Neural cell (in vitro differentiated cells): ENCODE results near the gene ACIN1. TPM values are rescaled to one million over a fixed set of nuclear protein-coding genes. Genes with fewer than 3 reads are reported as not detected.

ENCODE experiments used
- H2AFZ ChIP-seq: fragments of 200-600, 300-800 bp; sonication (generic), shearing (Covaris generic); 2 replicates; pipeline ENCODE4 v1.6.0; 2014; ENCODE audit warnings: low read depth, mild to moderate bottlenecking, antibody characterized with exemption, low read length, moderate library complexity
- H3F3A ChIP-seq: fragments of 200-600 bp; shearing (Covaris generic); 2 replicates; pipeline ENCODE4 v1.6.1; 2016; ENCODE audit warnings: mild to moderate bottlenecking, moderate library complexity, mixed read lengths, antibody characterized with exemption, low read length; ENCODE audit not compliant: insufficient read depth, poor library complexity, severe bottlenecking
- H3K27ac ChIP-seq: fragments of 200-600, 300-800 bp; sonication (generic), shearing (Covaris generic); 2 replicates; pipeline ENCODE4 v1.5.1; 2014; ENCODE audit warnings: mild to moderate bottlenecking, low read length, moderate library complexity
- H3K27me3 ChIP-seq: fragments of 300-800, 200-600 bp; sonication (generic), shearing (Covaris generic); 2 replicates; pipeline ENCODE4 v1.6.0; 2014; ENCODE audit warnings: mild to moderate bottlenecking, low read depth, low read length, moderate library complexity; ENCODE audit not compliant: insufficient read depth
- H3K36me3 ChIP-seq: fragments of 300-800, 200-600 bp; sonication (generic), shearing (Covaris generic); 2 replicates; pipeline ENCODE4 v1.5.1; 2014; ENCODE audit warnings: mild to moderate bottlenecking, antibody characterized with exemption, low read length, moderate library complexity; ENCODE audit not compliant: insufficient read depth
- H3K4me2 ChIP-seq: fragments of 300-800, 200-600 bp; sonication (generic), shearing (Covaris generic); 2 replicates; pipeline ENCODE4 v1.6.0; 2014; ENCODE audit warnings: mild to moderate bottlenecking, low read length
- H3K4me3 ChIP-seq: fragments of 300-800, 200-600 bp; sonication (generic), shearing (Covaris generic); 2 replicates; pipeline ENCODE4 v1.5.1; 2014; ENCODE audit warnings: mild to moderate bottlenecking, low read length, moderate library complexity
- H3K79me2 ChIP-seq: fragments of 200-600 bp; shearing (Covaris generic); replicated peaks from 2 replicates; pipeline ENCODE4 v1.6.0; 2014; ENCODE audit warnings: mild to moderate bottlenecking, low read length, moderate library complexity; ENCODE audit not compliant: insufficient read depth
- H3K9ac ChIP-seq: fragments of 300-800, 200-600 bp; sonication (generic), shearing (Covaris generic); 2 replicates; pipeline ENCODE4 v1.6.1; 2016; ENCODE audit warnings: mild to moderate bottlenecking, low read length, mixed read lengths
- H3K9me2 ChIP-seq: fragments of 200-600 bp; shearing (Covaris generic); 2 replicates; pipeline ENCODE4 v1.6.1; 2016; ENCODE audit warnings: mild to moderate bottlenecking, low read length, mixed read lengths; ENCODE audit not compliant: insufficient read depth
- H3K9me3 ChIP-seq: fragments of 200-600, 300-800 bp; sonication (generic), shearing (Covaris generic); 2 replicates; pipeline ENCODE4 v1.6.1; 2016; ENCODE audit warnings: mild to moderate bottlenecking, mixed run types, low read length, moderate library complexity, mixed read lengths
- H4K20me1 ChIP-seq: fragments of 200-600 bp; shearing (Covaris generic); 2 replicates; pipeline ENCODE4 v1.6.1; 2016; ENCODE audit warnings: mild to moderate bottlenecking, mixed run types; ENCODE audit not compliant: insufficient read depth
- EP300 ChIP-seq: fragments of 450-650 bp; conservative IDR thresholded peaks from 2 replicates; pipeline ENCODE4 v1.6.1; 2014; ENCODE audit warnings: antibody characterized with exemption, mild to moderate bottlenecking, moderate library complexity; ENCODE audit not compliant: poor library complexity, severe bottlenecking
- EZH2 ChIP-seq: fragments of 200-600, 300-800 bp; shearing (Covaris generic), sonication (generic); IDR thresholded peaks from 2 replicates; pipeline ENCODE4 v1.6.1; 2014; ENCODE audit warnings: antibody characterized with exemption, low read length, borderline replicate concordance, mild to moderate bottlenecking; ENCODE audit not compliant: insufficient read depth, poor library complexity, severe bottlenecking
- MXI1 ChIP-seq: fragments of 450-650 bp; conservative IDR thresholded peaks from 2 replicates; pipeline ENCODE4 v1.6.1; 2014; ENCODE audit warnings: antibody characterized with exemption, mild to moderate bottlenecking; ENCODE audit not compliant: poor library complexity, severe bottlenecking
- POLR2AphosphoS5 ChIP-seq: IDR thresholded peaks from 2 replicates; pipeline ENCODE4 v1.6.1; 2012
- RAD21 ChIP-seq: fragments of 450-650 bp; conservative IDR thresholded peaks from 2 replicates; pipeline ENCODE4 v1.6.1; 2014; ENCODE audit warnings: antibody characterized with exemption, mild to moderate bottlenecking, moderate library complexity
- REST ChIP-seq: IDR thresholded peaks from 2 replicates; pipeline ENCODE4 v1.6.1; 2012; ENCODE audit warnings: borderline replicate concordance
- SMC3 ChIP-seq: fragments of 450-650 bp; conservative IDR thresholded peaks from 2 replicates; pipeline ENCODE4 v1.6.1; 2014; ENCODE audit warnings: antibody characterized with exemption, mild to moderate bottlenecking, moderate library complexity; ENCODE audit not compliant: poor library complexity
- TAF1 ChIP-seq: IDR thresholded peaks from 2 replicates; pipeline ENCODE4 v1.6.1; 2012; ENCODE audit warnings: low read depth
- polyA plus RNA-seq: library from polyadenylated mRNA; depleted of rRNA; stranded (reverse); fragments of >200 nt; gene quantifications from 2 replicates; pipeline ENCODE4 v1.2.3, GENCODE V29; 2014
- TF ChIP-seq, protein P1 (sequence below): fragments of 450-650 bp; IDR thresholded peaks from 2 replicates; pipeline ENCODE4 v1.5.1; 2014; ENCODE audit warnings: antibody characterized with exemption, mild to moderate bottlenecking, moderate library complexity; ENCODE audit not compliant: poor library complexity, severe bottlenecking

The ACIN1 gene
- polyA plus RNA-seq, 1 donor from 2014 or later, result 143 TPM

DNA sequence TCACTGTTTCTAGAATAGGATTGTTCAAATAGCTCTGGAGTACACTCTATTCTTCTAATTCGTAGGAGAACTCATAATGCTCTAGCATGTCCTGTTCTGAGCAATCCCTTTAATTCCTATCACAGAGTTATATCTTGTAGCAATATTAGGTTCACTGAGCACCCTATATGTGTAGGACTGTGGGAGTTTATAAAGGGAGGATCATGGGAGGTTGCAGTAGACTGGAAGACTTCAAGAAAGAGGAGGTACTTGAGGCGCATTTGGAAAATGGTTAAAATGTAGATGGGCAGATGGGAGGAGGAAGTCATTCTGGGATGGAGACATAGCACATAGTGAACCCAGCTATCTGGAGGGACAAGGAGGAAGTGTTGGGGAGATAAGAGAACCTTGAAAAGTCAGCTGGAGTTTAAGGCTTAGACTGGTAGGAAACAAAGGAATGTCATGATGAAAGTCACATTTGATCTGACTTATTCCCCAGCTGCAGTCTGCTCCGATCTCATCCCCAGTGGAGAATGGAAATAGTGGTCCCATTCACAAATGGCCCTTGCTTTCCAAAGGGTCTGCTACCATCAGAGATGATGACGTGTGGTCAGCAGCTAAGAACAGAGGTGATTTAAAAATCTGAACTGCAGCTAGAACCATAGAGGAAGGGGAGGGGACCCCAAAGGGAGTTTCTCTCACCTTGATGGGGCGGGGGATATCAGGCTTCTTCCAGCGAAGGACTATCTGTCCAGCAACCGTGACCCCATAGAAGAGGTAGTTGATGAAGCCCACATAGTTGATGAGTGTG lies 34.2 kb upstream of the ACIN1 start:
- Histone ChIP-seq H3K4me3 (no peak overlapping the region), H3K36me3 (no peaks in the 10 kb centered on the region), H3K4me2 (no peak overlapping the region), H2AFZ (no peak overlapping the region), H3K9me3 (no peaks in the 10 kb centered on the region), H3K27me3 (no peaks in the 10 kb centered on the region), H3F3A (no peaks in the 10 kb centered on the region), H3K9ac (no peak overlapping the region), H3K27ac (no peak overlapping the region), H4K20me1 (no peaks in the 10 kb centered on the region), H3K9me2 (no peaks in the 10 kb centered on the region), H3K79me2 (no peaks in the 10 kb centered on the region)
- TF ChIP-seq EZH2 (no peak), MXI1 (no peak), RAD21 (no peak), POLR2AphosphoS5 (no peak), TAF1 (no peak), EP300 (no peak), SMC3 (no peak)
- TF ChIP-seq, protein P1, sequence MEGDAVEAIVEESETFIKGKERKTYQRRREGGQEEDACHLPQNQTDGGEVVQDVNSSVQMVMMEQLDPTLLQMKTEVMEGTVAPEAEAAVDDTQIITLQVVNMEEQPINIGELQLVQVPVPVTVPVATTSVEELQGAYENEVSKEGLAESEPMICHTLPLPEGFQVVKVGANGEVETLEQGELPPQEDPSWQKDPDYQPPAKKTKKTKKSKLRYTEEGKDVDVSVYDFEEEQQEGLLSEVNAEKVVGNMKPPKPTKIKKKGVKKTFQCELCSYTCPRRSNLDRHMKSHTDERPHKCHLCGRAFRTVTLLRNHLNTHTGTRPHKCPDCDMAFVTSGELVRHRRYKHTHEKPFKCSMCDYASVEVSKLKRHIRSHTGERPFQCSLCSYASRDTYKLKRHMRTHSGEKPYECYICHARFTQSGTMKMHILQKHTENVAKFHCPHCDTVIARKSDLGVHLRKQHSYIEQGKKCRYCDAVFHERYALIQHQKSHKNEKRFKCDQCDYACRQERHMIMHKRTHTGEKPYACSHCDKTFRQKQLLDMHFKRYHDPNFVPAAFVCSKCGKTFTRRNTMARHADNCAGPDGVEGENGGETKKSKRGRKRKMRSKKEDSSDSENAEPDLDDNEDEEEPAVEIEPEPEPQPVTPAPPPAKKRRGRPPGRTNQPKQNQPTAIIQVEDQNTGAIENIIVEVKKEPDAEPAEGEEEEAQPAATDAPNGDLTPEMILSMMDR, result no peak

- Histone ChIP-seq H2AFZ (no peak overlapping the region), H3K9me2 (no peaks in the 10 kb centered on the region), H3F3A (no peaks in the 10 kb centered on the region), H3K79me2 (no peaks in the 10 kb centered on the region), H3K9ac (no peak overlapping the region), H3K9me3 (no peaks in the 10 kb centered on the region), H3K36me3 (no peaks in the 10 kb centered on the region), H3K4me2 (no peak overlapping the region), H3K27ac (no peak overlapping the region), H4K20me1 (no peaks in the 10 kb centered on the region), H3K4me3 (no peak overlapping the region), H3K27me3 (no peaks in the 10 kb centered on the region)
- no peak for TF ChIP-seq SMC3
- no peak for TF ChIP-seq EP300
- no peak for TF ChIP-seq TAF1
- no peak for TF ChIP-seq REST
Measured at GRCh38 chr14:23127861-23128260, 32.9 kb upstream of the ACIN1 start.
